ENCODE measurements around the gene TTLL8. TPM values are rescaled to one million over a fixed set of nuclear protein-coding genes. Genes with fewer than 3 reads are reported as not detected.

The TTLL8 gene
- total RNA-seq, 3 donors from 2014 or later = not detected

- H3K4me3 ChIP-seq = no peak overlapping the region
- DNase-seq (ENCODE audit: low spot score in 2 of 2) = no peak
Measured at GRCh38 chr22:50040717-50041116, 17.4 kb downstream of the TTLL8 start.

DNA sequence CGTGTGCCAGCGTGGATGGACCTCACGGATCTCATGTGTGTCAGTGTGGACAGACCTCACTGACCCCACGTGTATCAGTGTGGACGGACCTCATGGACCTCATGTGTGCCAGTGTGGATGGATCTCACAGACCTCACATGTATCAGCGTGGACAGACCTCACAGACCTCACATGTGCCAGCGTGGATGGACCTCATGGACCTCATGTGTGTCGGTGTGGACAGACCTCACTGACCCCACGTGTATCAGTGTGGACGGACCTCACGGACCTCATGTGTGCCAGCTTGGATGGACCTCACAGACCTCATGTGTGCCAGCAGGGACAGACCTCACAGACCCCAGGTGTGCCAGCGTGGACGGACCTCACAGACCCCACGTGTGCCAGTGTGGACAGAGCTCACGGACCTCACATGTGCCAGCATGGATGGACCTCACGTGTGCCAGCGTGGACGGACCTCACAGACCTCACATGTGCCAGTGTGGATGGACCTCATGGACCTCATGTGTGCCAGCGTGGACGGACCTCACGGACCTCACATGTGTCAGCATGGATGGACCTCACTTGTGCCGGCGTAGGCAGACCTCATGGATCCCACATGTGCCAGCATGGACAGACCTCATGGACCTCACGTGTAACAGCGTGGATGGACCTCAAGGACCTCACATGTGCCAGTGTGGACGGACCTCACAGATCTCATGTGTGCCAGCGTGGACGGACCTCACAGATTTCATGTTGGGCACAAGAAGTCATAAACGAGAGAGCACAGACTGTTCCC lies 18.2 kb downstream of the TTLL8 start:
- DNase-seq (ENCODE audit: low spot score in 2 of 2) = no peak
- H3K4me1 ChIP-seq = no peaks in the 10 kb centered on the region
- intact Hi-C loops (cut with DNase I; ENCODE audit: low total_unique reads) = no loop called here
- no peak overlapping the region for H3K27ac ChIP-seq
- peaks cover 6 to 15% of the 10 kb centered on the region in 2 donors for H3K9me3 ChIP-seq
- no peaks in the 10 kb centered on the region for H3K36me3 ChIP-seq
- TF ChIP-seq POLR2AphosphoS5 (IDR thresholded peaks at IDR 0.05) = no peak
- TF ChIP-seq POLR2A (IDR thresholded peaks at IDR 0.05) = no peak
- no peak for TF ChIP-seq CTCF (IDR thresholded peaks at IDR 0.05)
- H3K4me3 ChIP-seq = no peak overlapping the region
- peaks cover 0 to 7% of the 10 kb centered on the region in 2 donors for H3K27me3 ChIP-seq

More at GRCh38 chr22:50040717-50041116, 17.4 kb downstream of the TTLL8 start:
- intact Hi-C loops (cut with DNase I; ENCODE audit: low total_unique reads) = no loop called here
- peaks cover 6 to 15% of the 10 kb centered on the region in 2 donors for H3K9me3 ChIP-seq
- no peaks in the 10 kb centered on the region for H3K4me1 ChIP-seq
- TF ChIP-seq CTCF (IDR thresholded peaks at IDR 0.05) (no peak), POLR2A (IDR thresholded peaks at IDR 0.05) (no peak), POLR2AphosphoS5 (IDR thresholded peaks at IDR 0.05) (no peak)
- H3K36me3 ChIP-seq = no peaks in the 10 kb centered on the region
- H3K27ac ChIP-seq = no peak overlapping the region
- H3K27me3 ChIP-seq = peaks cover 0 to 13% of the 10 kb centered on the region in 2 donors

DNA sequence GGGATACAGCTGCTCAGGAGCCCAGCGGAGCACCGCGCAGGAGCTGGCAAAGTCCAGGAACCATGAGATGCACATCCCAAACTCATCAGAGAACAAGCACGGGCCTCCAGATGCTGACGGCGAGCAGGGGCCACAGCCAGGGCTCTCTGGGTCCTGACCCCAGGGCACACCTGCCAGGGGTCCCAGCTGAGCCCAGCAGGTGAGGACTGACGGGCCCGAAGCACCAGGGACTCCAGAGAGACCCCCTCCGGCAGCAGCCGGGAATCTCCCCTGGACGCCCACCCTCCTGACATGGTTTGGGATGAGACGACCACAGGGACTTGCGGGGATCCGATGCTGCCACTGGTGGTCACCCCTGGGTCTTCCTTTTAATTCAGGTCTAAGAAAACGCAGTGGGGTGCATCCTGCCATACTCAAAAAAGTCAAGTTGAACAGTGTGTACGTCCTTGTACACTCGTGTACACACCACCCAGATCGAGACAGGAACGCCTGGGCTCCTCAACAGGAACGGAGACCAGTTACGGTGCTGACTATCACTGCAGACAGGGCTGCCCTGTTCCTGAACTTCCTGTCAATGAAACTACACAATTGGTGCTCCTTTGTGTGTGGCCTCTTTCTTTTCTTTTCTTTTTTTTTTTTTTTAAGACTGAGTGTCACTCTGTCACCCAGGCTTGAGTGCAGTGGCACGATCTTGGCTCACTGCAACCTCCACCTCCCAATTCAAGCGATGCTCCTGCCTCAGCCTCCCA lies 21.9 kb downstream of the TTLL8 start:
- intact Hi-C loops (cut with DNase I; ENCODE audit: low total_unique reads) = no loop called here
- H3K27me3 ChIP-seq = peaks cover 0 to 16% of the 10 kb centered on the region in 2 donors
- no peaks in the 10 kb centered on the region for H3K4me1 ChIP-seq
- DNase-seq (ENCODE audit: low spot score in 2 of 2) = no peak
- H3K9me3 ChIP-seq = peaks cover 6 to 15% of the 10 kb centered on the region in 2 donors
- no peak for TF ChIP-seq POLR2A (IDR thresholded peaks at IDR 0.05)
- TF ChIP-seq POLR2AphosphoS5 (IDR thresholded peaks at IDR 0.05) = no peak
- no peak for TF ChIP-seq CTCF (IDR thresholded peaks at IDR 0.05)
- no peaks in the 10 kb centered on the region for H3K36me3 ChIP-seq
- no peak overlapping the region for H3K4me3 ChIP-seq
- no peak overlapping the region for H3K27ac ChIP-seq

- Histone ChIP-seq H3K9me3 (peaks cover 6 to 15% of the 10 kb centered on the region in 2 donors), H3K27ac (no peak overlapping the region), H3K4me3 (no peak overlapping the region), H3K4me1 (no peaks in the 10 kb centered on the region), H3K27me3 (peaks cover 0 to 22% of the 10 kb centered on the region in 2 donors), H3K36me3 (no peaks in the 10 kb centered on the region)
- no peak for TF ChIP-seq POLR2A (IDR thresholded peaks at IDR 0.05)
- TF ChIP-seq POLR2AphosphoS5 (IDR thresholded peaks at IDR 0.05) = no peak
- TF ChIP-seq CTCF (IDR thresholded peaks at IDR 0.05) = no peak
- intact Hi-C loops (cut with DNase I; ENCODE audit: low total_unique reads) = no loop called here
- no peak for DNase-seq (ENCODE audit: low spot score in 2 of 2)
Measured at GRCh38 chr22:50035131-50035881, 22.8 kb downstream of the TTLL8 start.
